ENCODE data around the gene CASQ2. TPM values are rescaled to one million over a fixed set of nuclear protein-coding genes. Genes with fewer than 3 reads are reported as not detected.

The CASQ2 gene
- total and polyA plus RNA-seq, 2 of the 4 experiments (the other 2 are of a cell fraction) = not detected

DNA sequence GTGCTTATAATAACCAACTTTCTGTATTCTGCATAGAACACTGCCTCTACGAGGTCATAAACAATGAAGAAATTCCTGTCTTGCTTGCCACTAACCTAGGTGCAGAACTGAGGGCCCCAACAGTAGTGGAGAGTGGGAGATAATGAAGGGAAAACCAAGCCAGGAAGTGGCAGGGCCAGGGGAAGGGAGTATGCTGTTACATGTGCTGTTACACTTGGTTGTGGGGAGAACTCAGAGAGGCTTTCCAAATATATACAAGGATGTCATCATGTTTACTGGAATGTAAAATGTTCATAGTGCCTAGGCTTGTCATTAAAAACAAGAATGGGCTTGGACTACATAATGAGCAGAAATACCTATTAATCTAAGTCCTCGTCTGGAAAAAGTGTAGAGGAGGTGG is 41.3 kb upstream of the CASQ2 start:
- no peaks in the 10 kb centered on the region for H3K79me1 ChIP-seq (ENCODE audit: low read depth in 1 of 2, low read length in 2 of 2)
- H2BK20ac ChIP-seq (ENCODE audit: low read depth, low read length) = no peak overlapping the region
- no peak overlapping the region for H4K5ac ChIP-seq (ENCODE audit: low read depth, low read length)
- no CpG with 5 or more reads among the region's 2 CpGs for WGBS, 2 experiments (ENCODE audit: extremely low coverage in 2 of 2, insufficient read length in 1 of 2)
- no peaks in the 10 kb centered on the region for H3K9me1 ChIP-seq (ENCODE audit: insufficient read depth, low read length)
- no peak overlapping the region for H2BK15ac ChIP-seq (ENCODE audit: low read depth, low read length)
- DNase-seq (no peak), ATAC-seq (ENCODE audit: low read depth) (no peak)
- H2AK5ac ChIP-seq (ENCODE audit: low read depth, low read length) = no peak overlapping the region
- CTCF ChIA-PET = no interaction called here
- no TSS peak for BruUV-seq (replicated peaks)
- H3K23ac ChIP-seq (ENCODE audit: low read depth, low read length) = no peak overlapping the region
- H2AK9ac ChIP-seq (replicated peaks; ENCODE audit: low read depth, low read length, poor library complexity) = no peak overlapping the region
- TF ChIP-seq MAZ (IDR thresholded peaks at IDR 0.05; ENCODE audit: borderline replicate concordance, low read depth, low read length) = no peak
- no peak for TF ChIP-seq RCOR1 (IDR thresholded peaks at IDR 0.05; ENCODE audit: insufficient replicate concordance, low read length)
- no peak for TF ChIP-seq NFE2L2 (IDR thresholded peaks at IDR 0.05; ENCODE audit: low read depth, low read length)
- no peak for TF ChIP-seq MAFK (IDR thresholded peaks at IDR 0.05; ENCODE audit: low read depth, low read length)
- TF ChIP-seq BHLHE40 (IDR thresholded peaks at IDR 0.05; ENCODE audit: low read depth, low read length) = no peak
- TF ChIP-seq SMC3 (IDR thresholded peaks at IDR 0.05; ENCODE audit: low read depth, low read length) = no peak
- TF ChIP-seq CHD1 (IDR thresholded peaks at IDR 0.05; ENCODE audit: low read depth, low read length) = no peak
- H2BK120ac ChIP-seq (ENCODE audit: low read depth, low read length) = no peak overlapping the region
- no peaks in the 10 kb centered on the region for H3K4me1 ChIP-seq (ENCODE audit: control insufficient read depth, insufficient read depth, low read length)
- POLR2A ChIA-PET (ENCODE audit: unreplicated experiment) = no interaction called here
- H3K27ac ChIP-seq (ENCODE audit: insufficient read depth, low read length) = no peak overlapping the region
- no peak overlapping the region for H3K4me2 ChIP-seq (ENCODE audit: low read depth, low read length)
- no peak overlapping the region for H4K8ac ChIP-seq (ENCODE audit: low read depth in 2 of 2, low read length in 2 of 2)
- H3K36me3 ChIP-seq (ENCODE audit: control insufficient read depth, insufficient read depth, low read length) = no peaks in the 10 kb centered on the region
- no peak overlapping the region for H3K18ac ChIP-seq (ENCODE audit: low read depth, low read length)
- H3K9me3 ChIP-seq (ENCODE audit: control insufficient read depth, insufficient read depth, low read length) = no peaks in the 10 kb centered on the region
- in situ Hi-C loops (cut with MboI; ENCODE audit: low sequenced_read_pairs) (loop anchor here (10.0 kb wide), 2 partner anchors 175 to 685 kb away; no protein-coding TSS in a partner anchor), intact Hi-C loops (cut with micrococcal nuclease) (loop anchor here (5.0 kb wide), 1 partner anchor 42 kb away; no protein-coding TSS in a partner anchor), dilution Hi-C loops (cut with HindIII; ENCODE audit: low sequenced_read_pairs, unreplicated experiment) (no loop called here)
- no peaks in the 10 kb centered on the region for H4K20me1 ChIP-seq (ENCODE audit: insufficient read depth, low read length)
- H3K14ac ChIP-seq (replicated peaks; ENCODE audit: low read depth, low read length) = no peak overlapping the region
- H3K27me3 ChIP-seq (ENCODE audit: control insufficient read depth, insufficient read depth, low read length) = peaks cover 4% of the 10 kb centered on the region
- no peak overlapping the region for H3K4me3 ChIP-seq (ENCODE audit: insufficient read depth, low read depth, low read length)
- no peak overlapping the region for H4K91ac ChIP-seq (ENCODE audit: insufficient read depth, low read depth, low read length)
- H3K9ac ChIP-seq (ENCODE audit: low read depth, low read length) = no peak overlapping the region
- no peak overlapping the region for H3K4ac ChIP-seq (ENCODE audit: low read depth, low read length)
- no peak overlapping the region for H2BK5ac ChIP-seq (ENCODE audit: low read depth, low read length, poor library complexity, severe bottlenecking)
- H3K56ac ChIP-seq (ENCODE audit: extremely low read depth, insufficient read depth, low read length) = no peak overlapping the region
- no peak overlapping the region for H2AFZ ChIP-seq (replicated peaks; ENCODE audit: low read length, poor library complexity)

Measured in IMR-90 (cell line).